Endothelial cell of umbilical vein (primary cell): ENCODE results near the gene CYP27A1.

Experiments
- CTCF ChIP-seq, 2 donors: IDR thresholded peaks; 1 replicate in 1 of 2; 2 replicates in 1 of 2; pipeline ENCODE4 v1.5.1; 2011; ENCODE audit warnings: low read length in 2 of 2, mild to moderate bottlenecking in 2 of 2, moderate library complexity in 2 of 2, control low read depth in 1 of 2, inconsistent platforms in 1 of 2, low read depth in 1 of 2; ENCODE audit not compliant: insufficient read depth in 1 of 2; ENCODE audit errors: extremely low read depth in 1 of 2
- EZH2 ChIP-seq: IDR thresholded peaks from 2 replicates; pipeline ENCODE4 v1.6.1; 2012; ENCODE audit warnings: borderline replicate concordance, low read depth, mild to moderate bottlenecking, moderate library complexity, low read length, inconsistent platforms; ENCODE audit not compliant: severe bottlenecking
- FOS ChIP-seq: IDR thresholded peaks from 2 replicates; pipeline ENCODE4 v1.6.1; 2011; ENCODE audit warnings: mild to moderate bottlenecking, low read length, moderate library complexity, borderline replicate concordance; ENCODE audit not compliant: insufficient read depth
- GATA2 ChIP-seq: IDR thresholded peaks from 2 replicates; pipeline ENCODE4 v1.7.0; 2011; ENCODE audit warnings: low read depth, mild to moderate bottlenecking, moderate library complexity, mixed read lengths, low read length; ENCODE audit not compliant: insufficient read length, insufficient read depth
- JUN ChIP-seq: IDR thresholded peaks from 2 replicates; pipeline ENCODE4 v1.6.1; 2011; ENCODE audit warnings: borderline replicate concordance, low read depth; ENCODE audit not compliant: insufficient read length, insufficient read depth
- MAX ChIP-seq: IDR thresholded peaks from 2 replicates; pipeline ENCODE4 v1.6.1; 2011; ENCODE audit not compliant: insufficient read depth, insufficient read length
- MYC ChIP-seq: IDR thresholded peaks from one replicate; pipeline ENCODE4 v1.6.1; 2011; ENCODE audit warnings: mild to moderate bottlenecking, low read depth, low read length
- POLR2A ChIP-seq: IDR thresholded peaks from 2 replicates; pipeline ENCODE4 v1.6.1; 2012; ENCODE audit warnings: low read depth, mild to moderate bottlenecking, control low read depth, low read length
- POLR2AphosphoS5 ChIP-seq: IDR thresholded peaks from 2 replicates; pipeline ENCODE4 v1.6.1; 2012; ENCODE audit warnings: low read depth, mild to moderate bottlenecking, control low read depth, low read length, moderate library complexity; ENCODE audit not compliant: insufficient read depth

- no peak for TF ChIP-seq CTCF (IDR thresholded peaks at IDR 0.05; ENCODE audit: extremely low read depth in 1 of 2, insufficient read depth in 1 of 2, low read depth in 1 of 2, low read length in 2 of 2)
- no peak for TF ChIP-seq EZH2
- TF ChIP-seq POLR2A, result no peak
- no peak for TF ChIP-seq MAX
- no peak for TF ChIP-seq POLR2AphosphoS5
- no peak for TF ChIP-seq FOS
- TF ChIP-seq MYC, result no peak
- TF ChIP-seq GATA2, result no peak
- no peak for TF ChIP-seq JUN
Observed at GRCh38 chr2:218813771-218814460, 32.0 kb downstream of the CYP27A1 start.
